Ovary (tissue), 10 donors: ENCODE data around the gene PDE1A. TPM values are rescaled to one million over a fixed set of nuclear protein-coding genes. Genes with fewer than 3 reads are reported as not detected.

ENCODE experiments used
- DNase-seq, 5 donors: peaks; one replicate each; pipeline ENCODE4 v3.0.0-alpha.2; 2019 to 2020
- H3K27ac ChIP-seq, 2 donors: fragments of 200-600 bp; one replicate each; pipeline versions ENCODE4 v1.5.1 to v1.8.0; 2019 to 2022
- H3K27me3 ChIP-seq: fragments of 200-600 bp; one replicate; pipeline ENCODE4 v1.8.0; 2022
- H3K36me3 ChIP-seq: fragments of 200-600 bp; sonication (generic); one replicate; pipeline ENCODE4 v1.5.1; 2019
- H3K4me1 ChIP-seq: one replicate; pipeline ENCODE4 v1.8.1; 2013; ENCODE audit warnings: mild to moderate bottlenecking, moderate library complexity; ENCODE audit not compliant: insufficient read depth
- H3K4me3 ChIP-seq: fragments of 200-600 bp; sonication (generic); one replicate; pipeline ENCODE4 v1.5.1; 2017
- H3K9me3 ChIP-seq, 2 donors: fragments of 200-600 bp in 1 of 2; sonication (generic) in 1 of 2; one replicate each; pipeline versions ENCODE4 v1.5.1 to v1.8.1; 2013 to 2019; ENCODE audit warnings: mild to moderate bottlenecking in 1 of 2, moderate library complexity in 1 of 2
- EP300 ChIP-seq: sonication (generic); formaldehyde crosslinking; IDR thresholded peaks from one replicate; pipeline ENCODE4 v1.6.1; 2017; ENCODE audit warnings: antibody characterized with exemption
- POLR2A ChIP-seq: fragments of 450-650 bp; IDR thresholded peaks from one replicate; pipeline ENCODE4 v1.6.1; 2017; ENCODE audit warnings: antibody characterized with exemption, mild to moderate bottlenecking, moderate library complexity
- WGBS, 3 donors: extraction: QIAGEN DNeasy Blood & Tissue Kit in 1 of 3; methylation state at CpG; one replicate each; pipeline versions ENCODE4 v1.1.5 to v1.1.7; 2013 to 2017; 5-methylcytosine and 5-hydroxymethylcytosine counted together
- intact Hi-C, 4 donors: fragments of 100-400 bp; cut with DNase I; formaldehyde crosslinking; loops; one replicate each; pipeline versions ENCODE4 v1.11.0 to v1.15.1; 2022 to 2023
- long read RNA-seq, 3 donors: library from polyadenylated mRNA in 2 of 3; unstranded in 2 of 3; transcript quantifications; one replicate each; pipeline ENCODE4 v2.0.0 and lab custom pipeline, GENCODE V29; 2021 to 2026
- polyA plus RNA-seq, 2 donors: library from polyadenylated mRNA; stranded (reverse); fragments of 200-250 nt in 1 of 2; fragments of 350-450 nt in 1 of 2; fragmentation: Illumina TruSeq in 1 of 2; extraction: RNeasy Lipid Tissue Mini Kit (QIAGEN cat#74804) in 1 of 2; gene quantifications; one replicate each; pipeline ENCODE4 v1.2.3, GENCODE V29; 2013 to 2014
- total RNA-seq, 7 donors: library from RNA; depleted of rRNA in 2 of 7; stranded (reverse); fragments of >200 nt in 2 of 7; fragmentation: NEBNext Ultra II Directional in 3 of 7; extraction: Animal tissue kit (Norgen Biotek cat#: 25700) in 3 of 7; gene quantifications; one replicate each; pipeline versions ENCODE4 v1.1.0 to v1.2.4, GENCODE V29; 2016 to 2023
- TF ChIP-seq, protein P1 (sequence below), 3 donors: fragments of 450-650 bp in 2 of 3; fragments of 200-600 bp in 1 of 3; IDR thresholded peaks; one replicate each; pipeline versions ENCODE4 v1.5.1 to v1.8.0; 2016 to 2022; ENCODE audit warnings: antibody characterized with exemption in 3 of 3, mild to moderate bottlenecking in 1 of 3
- donor health status: DM: no; HTN: no; CAD: no; lungs with moderate emphysema.
- donor health status: DM: no; HTN: no; CAD: no.
- donor health status: Bipolar disorder and iron deficiency.
- donor health status: DM: yes; HTN: yes; CAD: no.
- donor health status: DM: no; HTN: no; CAD: no.
- donor health status: DM: yes; HTN: yes; CAD: no.

PDE1A gene
- 10 to 100 TPM in 2 of 7 donors, 1 to 10 TPM in 5; 2.9 to 11.4 (median 8.4) TPM for total RNA-seq
- 10 to 100 TPM in 1 of 2 donors, 1 to 10 TPM in 1; 4.4 to 17.8 TPM for polyA plus RNA-seq
- long read RNA-seq, donor 1, transcript PDE1A-201 (14 exons, 2,338 nt) = major isoform, 23 of 29 reads
- long read RNA-seq, donor 1, partial matches to known transcripts = 2 of 29 reads
- long read RNA-seq, donor 1, other reads (novel, unspliced or antisense) = 4 of 29 reads
- long read RNA-seq, donor 2 = 0 reads
- long read RNA-seq, donor 3, transcript PDE1A-201 (14 exons, 2,338 nt) = major isoform, 6 of 18 reads
- long read RNA-seq, donor 3, partial matches to known transcripts = 6 of 18 reads
- long read RNA-seq, donor 3, other reads (novel, unspliced or antisense) = 6 of 18 reads

DNA sequence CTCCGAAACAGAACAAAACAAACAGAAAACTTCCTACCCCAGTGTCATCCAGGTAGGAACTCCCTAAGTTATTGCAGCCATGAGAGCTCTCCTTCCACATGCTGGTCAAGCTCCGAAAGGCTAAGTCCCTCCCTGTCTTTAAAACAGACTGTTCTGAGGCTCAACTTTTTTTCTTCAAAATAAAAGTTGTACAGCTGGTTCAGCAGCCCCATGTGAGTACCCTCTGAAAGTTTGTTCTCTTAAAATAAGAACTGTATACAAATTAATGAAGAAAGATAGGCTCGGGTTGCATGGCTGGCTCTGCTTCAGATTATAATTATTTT lies at the start of gene PDE1A:
TSS of gene PDE1A (minus strand) at position 119 of the 323 bp plus-strand sequence.
- Histone ChIP-seq H3K36me3 (no peaks in the 10 kb centered on the region), H3K9me3 (no peaks in the 10 kb centered on the region), H3K27ac (no peak within 1 kb of the TSS), H3K4me1 (no peaks in the 10 kb centered on the region), H3K27me3 (no peaks in the 10 kb centered on the region), H3K4me3 (peak within 1 kb of the TSS; percentile 41)
- 3 to 15% (median 6%) methylated on average over 3 of the region's 3 CpGs for WGBS, 3 donors
- TF ChIP-seq EP300 (no peak), POLR2A (no peak)
- TF ChIP-seq, protein P1, sequence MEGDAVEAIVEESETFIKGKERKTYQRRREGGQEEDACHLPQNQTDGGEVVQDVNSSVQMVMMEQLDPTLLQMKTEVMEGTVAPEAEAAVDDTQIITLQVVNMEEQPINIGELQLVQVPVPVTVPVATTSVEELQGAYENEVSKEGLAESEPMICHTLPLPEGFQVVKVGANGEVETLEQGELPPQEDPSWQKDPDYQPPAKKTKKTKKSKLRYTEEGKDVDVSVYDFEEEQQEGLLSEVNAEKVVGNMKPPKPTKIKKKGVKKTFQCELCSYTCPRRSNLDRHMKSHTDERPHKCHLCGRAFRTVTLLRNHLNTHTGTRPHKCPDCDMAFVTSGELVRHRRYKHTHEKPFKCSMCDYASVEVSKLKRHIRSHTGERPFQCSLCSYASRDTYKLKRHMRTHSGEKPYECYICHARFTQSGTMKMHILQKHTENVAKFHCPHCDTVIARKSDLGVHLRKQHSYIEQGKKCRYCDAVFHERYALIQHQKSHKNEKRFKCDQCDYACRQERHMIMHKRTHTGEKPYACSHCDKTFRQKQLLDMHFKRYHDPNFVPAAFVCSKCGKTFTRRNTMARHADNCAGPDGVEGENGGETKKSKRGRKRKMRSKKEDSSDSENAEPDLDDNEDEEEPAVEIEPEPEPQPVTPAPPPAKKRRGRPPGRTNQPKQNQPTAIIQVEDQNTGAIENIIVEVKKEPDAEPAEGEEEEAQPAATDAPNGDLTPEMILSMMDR (IDR thresholded peaks at IDR 0.05) = no peak
- DNase-seq = no peak
- intact Hi-C loops = no loop called here

DNA sequence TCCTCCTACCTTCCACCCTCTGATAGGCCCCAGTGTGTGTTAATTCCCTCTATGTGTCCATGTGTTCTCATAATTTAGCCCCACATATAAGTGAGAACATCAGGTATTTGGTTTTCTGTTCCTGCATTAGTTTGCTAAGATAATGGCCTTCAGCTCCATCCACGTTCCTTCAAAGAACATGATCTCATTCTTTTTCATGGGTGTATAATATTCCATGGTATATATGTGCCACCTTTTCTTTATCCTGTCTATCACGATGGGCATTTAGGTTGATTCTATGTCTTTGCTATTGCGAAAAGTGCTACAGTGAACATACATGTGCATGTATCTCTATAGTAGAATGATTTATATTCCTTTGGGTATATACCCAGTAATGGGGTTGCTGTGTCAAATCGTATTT lies 46.8 kb upstream of the PDE1A start:
- Histone ChIP-seq H3K27ac (no peak overlapping the region), H3K9me3 (no peaks in the 10 kb centered on the region), H3K4me3 (no peak overlapping the region), H3K36me3 (no peaks in the 10 kb centered on the region), H3K27me3 (no peaks in the 10 kb centered on the region), H3K4me1 (no peaks in the 10 kb centered on the region)
- WGBS, 3 donors = 90 to 95% (median 93%) methylated on average over 4 of the region's 4 CpGs
- intact Hi-C loops = no loop called here
- no peak for DNase-seq
- no peak for TF ChIP-seq POLR2A
- TF ChIP-seq, protein P1 (IDR thresholded peaks at IDR 0.05) = no peak
- no peak for TF ChIP-seq EP300

DNA sequence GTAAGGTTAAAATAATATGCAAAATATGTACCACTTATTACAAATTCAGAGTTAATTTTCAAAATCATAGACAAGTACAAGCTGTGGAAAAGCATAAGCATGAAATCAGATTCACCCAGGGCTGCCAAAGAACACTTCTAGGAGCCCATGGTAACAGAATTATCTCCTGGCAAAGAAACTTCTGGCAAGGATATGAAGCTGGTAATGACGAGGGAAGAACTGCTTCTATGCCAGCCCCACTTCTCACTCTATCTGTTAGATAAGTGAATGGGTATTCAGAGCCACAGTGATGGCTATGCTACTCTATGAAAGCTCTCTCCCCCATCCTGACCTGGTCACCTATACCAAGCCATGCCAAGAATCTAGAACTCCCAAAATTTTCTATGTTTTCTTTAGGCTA lies 36.9 kb upstream of the PDE1A start:
- DNase-seq = no peak
- no peak overlapping the region for H3K27ac ChIP-seq
- WGBS, 3 donors = 8 to 19% (median 18%) methylated on average over 1 of the region's 1 CpG
- intact Hi-C loops = no loop called here
- H3K4me3 ChIP-seq = no peak overlapping the region
- H3K36me3 ChIP-seq = no peaks in the 10 kb centered on the region
- TF ChIP-seq, protein P1 (IDR thresholded peaks at IDR 0.05) = no peak
- TF ChIP-seq EP300 (no peak), POLR2A (no peak)
- no peaks in the 10 kb centered on the region for H3K4me1 ChIP-seq
- no peaks in the 10 kb centered on the region for H3K27me3 ChIP-seq
- no peaks in the 10 kb centered on the region for H3K9me3 ChIP-seq

DNA sequence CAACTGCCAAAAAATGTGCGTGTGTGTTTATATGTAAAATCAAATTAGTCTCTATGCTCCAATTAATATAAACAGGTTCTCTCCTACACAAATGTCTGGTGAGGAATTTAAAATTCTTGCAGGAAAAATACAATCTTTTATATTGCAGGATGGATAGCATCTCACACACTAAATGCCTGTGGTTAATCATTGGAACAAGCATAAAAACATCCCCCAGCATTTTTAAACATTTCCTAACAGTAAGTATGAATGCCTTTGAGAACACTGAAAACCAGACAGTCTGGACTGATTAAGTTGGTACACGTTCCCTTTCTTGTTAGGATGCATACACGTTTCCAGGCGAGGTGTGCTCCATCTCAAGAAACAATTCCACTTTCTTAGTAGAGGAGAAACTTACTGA lies 29.9 kb upstream of the PDE1A start:
- TF ChIP-seq EP300 (no peak), POLR2A (no peak)
- TF ChIP-seq, protein P1 (IDR thresholded peaks at IDR 0.05) = no peak
- Histone ChIP-seq H3K4me1 (no peaks in the 10 kb centered on the region), H3K27me3 (no peaks in the 10 kb centered on the region), H3K36me3 (no peaks in the 10 kb centered on the region), H3K27ac (no peak overlapping the region), H3K9me3 (no peaks in the 10 kb centered on the region), H3K4me3 (no peak overlapping the region)
- no peak for DNase-seq
- 24 to 32% (median 25%) methylated on average over 4 of the region's 4 CpGs for WGBS, 3 donors
- intact Hi-C loops = no loop called here
